ENCODE data around the gene DYNC1LI2.

DNA sequence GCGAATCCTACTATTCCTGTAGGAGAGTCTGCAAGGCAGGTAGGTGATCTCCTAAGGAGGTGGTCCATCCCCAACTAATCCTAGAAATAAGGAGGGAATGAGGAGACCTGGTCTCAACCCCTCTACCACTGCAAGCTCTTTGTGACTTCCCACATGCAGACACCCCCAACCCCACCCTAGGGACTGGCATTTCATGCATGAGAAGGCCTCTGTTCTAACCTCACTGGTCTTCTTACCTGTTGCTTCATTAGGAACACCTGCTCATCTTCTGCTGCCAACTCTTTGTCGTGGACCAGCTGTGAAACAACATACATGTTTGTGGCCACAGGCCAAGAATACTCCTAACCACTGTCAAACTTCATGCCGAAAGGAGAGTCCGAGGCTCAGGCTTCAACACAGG lies 22.6 kb downstream of the DYNC1LI2 start:
- TF ChIP-seq EZH2phosphoT487 (IDR thresholded peaks at IDR 0.05; ENCODE audit: borderline replicate concordance, low read depth, low read length) (no peak), CTCF (conservative IDR thresholded peaks at IDR 0.05; ENCODE audit: low read length) (no peak)
